Breast epithelium (tissue), 3 donors: ENCODE results near the gene HSPB7.

ENCODE experiments used
- POLR2A ChIP-seq: fragments of 450-650 bp; IDR thresholded peaks from one replicate; pipeline ENCODE4 v1.6.1; 2016; ENCODE audit warnings: antibody characterized with exemption, mild to moderate bottlenecking, moderate library complexity
- POLR2AphosphoS5 ChIP-seq, 3 donors: sonication (generic); formaldehyde crosslinking; IDR thresholded peaks; one replicate each; pipeline ENCODE4 v1.6.1; 2017; ENCODE audit warnings: antibody characterized with exemption in 3 of 3
- TF ChIP-seq, protein P1 (sequence below), 3 donors: fragments of 450-650 bp; IDR thresholded peaks; one replicate each; pipeline ENCODE4 v1.5.1; 2016 to 2017; ENCODE audit warnings: antibody characterized with exemption in 3 of 3, mild to moderate bottlenecking in 3 of 3, moderate library complexity in 3 of 3

DNA sequence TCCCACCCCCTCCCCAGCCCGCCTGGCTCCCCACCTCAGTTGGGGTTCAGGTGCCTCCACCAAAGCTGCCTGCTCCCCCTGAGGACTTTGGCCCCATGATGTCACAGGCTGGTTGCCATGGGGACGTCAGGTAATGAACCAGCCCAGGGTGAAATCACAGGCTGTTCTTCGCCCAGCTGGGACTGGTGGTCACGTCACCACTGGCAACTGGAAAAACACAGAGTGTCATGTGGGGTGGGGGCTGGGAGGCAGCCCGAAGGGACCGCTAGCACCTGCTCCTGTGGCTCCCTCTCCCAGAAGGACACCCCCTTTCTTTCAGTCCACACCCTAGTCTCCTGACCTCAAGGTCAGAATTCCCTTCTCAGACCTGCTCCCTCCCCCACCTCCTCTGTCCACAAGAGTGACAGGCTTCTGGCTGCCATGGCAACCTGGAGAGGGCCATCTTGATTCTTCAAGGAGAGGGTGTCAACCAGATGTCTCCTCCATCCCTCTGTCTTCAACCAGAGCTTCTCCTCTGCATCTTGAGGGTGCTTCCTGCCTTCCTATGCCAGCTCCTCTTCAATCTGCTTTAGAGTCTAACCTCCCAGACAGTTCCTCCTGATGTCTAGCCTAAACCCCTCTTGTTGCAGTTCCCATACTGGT lies 49.4 kb upstream of the HSPB7 start:
- TF ChIP-seq, protein P1, sequence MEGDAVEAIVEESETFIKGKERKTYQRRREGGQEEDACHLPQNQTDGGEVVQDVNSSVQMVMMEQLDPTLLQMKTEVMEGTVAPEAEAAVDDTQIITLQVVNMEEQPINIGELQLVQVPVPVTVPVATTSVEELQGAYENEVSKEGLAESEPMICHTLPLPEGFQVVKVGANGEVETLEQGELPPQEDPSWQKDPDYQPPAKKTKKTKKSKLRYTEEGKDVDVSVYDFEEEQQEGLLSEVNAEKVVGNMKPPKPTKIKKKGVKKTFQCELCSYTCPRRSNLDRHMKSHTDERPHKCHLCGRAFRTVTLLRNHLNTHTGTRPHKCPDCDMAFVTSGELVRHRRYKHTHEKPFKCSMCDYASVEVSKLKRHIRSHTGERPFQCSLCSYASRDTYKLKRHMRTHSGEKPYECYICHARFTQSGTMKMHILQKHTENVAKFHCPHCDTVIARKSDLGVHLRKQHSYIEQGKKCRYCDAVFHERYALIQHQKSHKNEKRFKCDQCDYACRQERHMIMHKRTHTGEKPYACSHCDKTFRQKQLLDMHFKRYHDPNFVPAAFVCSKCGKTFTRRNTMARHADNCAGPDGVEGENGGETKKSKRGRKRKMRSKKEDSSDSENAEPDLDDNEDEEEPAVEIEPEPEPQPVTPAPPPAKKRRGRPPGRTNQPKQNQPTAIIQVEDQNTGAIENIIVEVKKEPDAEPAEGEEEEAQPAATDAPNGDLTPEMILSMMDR (IDR thresholded peaks at IDR 0.05): no peak
- TF ChIP-seq POLR2A (no peak), POLR2AphosphoS5 (IDR thresholded peaks at IDR 0.05) (no peak)
